DOHH2 (cell line): ENCODE measurements around the gene RUNX1.

Experiments
- CTCF ChIP-seq: fragments of 200-600 bp; sonication (generic); IDR thresholded peaks from one replicate; pipeline ENCODE4 v1.5.1; 2014; ENCODE audit warnings: antibody characterized with exemption, mild to moderate bottlenecking, low read depth, low read length; ENCODE audit not compliant: poor library complexity, severe bottlenecking
- EZH2phosphoT487 ChIP-seq: fragments of 200-600 bp; sonication (generic); IDR thresholded peaks from 2 replicates; pipeline ENCODE4 v1.6.1; 2017; ENCODE audit warnings: borderline replicate concordance, mild to moderate bottlenecking, antibody characterized with exemption, low read length, moderate library complexity, mixed read lengths

GRCh38 chr21:35023396-35024070 lies 25.6 kb downstream of the RUNX1 start:
- no peak for TF ChIP-seq CTCF
- TF ChIP-seq EZH2phosphoT487, result no peak
